Dermis microvascular lymphatic vessel endothelial cell (primary cell): ENCODE measurements around the gene FLRT2. TPM values are rescaled to one million over a fixed set of nuclear protein-coding genes. Genes with fewer than 3 reads are reported as not detected.

Experiments used
- DNase-seq, 2 donors: peaks; one replicate each; pipeline versions ENCODE4 v3.0.0 to v3.0.0-alpha.2; 2010; ENCODE audit warnings: low read depth in 2 of 2
- total RNA-seq: library from RNA; depleted of rRNA; stranded (reverse); fragments of >200 nt; gene quantifications from 2 replicates; pipeline ENCODE4 v1.2.1, GENCODE V29; 2014

Gene FLRT2
- total RNA-seq, 1 donor from 2014 or later = 107 TPM

DNA sequence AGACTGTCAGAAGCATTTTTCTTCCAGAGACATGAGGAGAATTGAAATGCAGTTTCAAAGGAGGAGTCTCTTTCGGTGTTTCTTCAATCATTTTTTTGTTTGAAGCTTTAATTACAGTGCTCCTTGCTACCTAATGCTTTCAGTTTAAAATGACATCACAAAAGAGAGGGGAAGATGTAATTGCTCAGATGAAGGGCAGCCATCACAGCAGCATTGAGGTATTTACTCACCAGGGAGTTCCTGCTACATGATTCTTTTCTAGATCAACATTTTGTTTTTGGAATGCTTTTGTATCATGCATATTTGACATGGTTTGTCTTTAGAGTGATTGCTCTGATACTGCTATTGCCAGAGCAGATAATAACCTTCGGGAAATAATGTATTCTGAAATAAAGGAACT, 28.6 kb downstream of the FLRT2 start:
- no peak for DNase-seq

DNA sequence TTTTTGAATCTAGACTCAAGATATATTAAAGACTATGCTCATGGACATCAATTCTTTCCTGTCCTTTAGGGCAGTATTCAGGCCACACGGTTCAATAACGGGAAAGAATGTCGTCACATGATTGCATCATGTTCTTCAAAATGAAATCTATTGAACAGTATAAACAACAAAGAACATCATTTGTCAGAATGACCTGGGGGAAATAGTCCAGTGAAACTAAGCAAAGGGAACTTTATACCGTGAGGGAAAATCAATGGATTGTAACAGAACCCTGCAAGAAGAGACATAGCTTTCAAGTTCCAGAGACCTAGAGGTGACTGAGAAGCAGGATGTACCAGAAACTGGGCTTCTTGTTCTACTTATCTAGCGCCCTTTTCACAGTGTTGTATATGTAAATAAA, 32.7 kb downstream of the FLRT2 start:
- no peak for DNase-seq

GRCh38 chr14:85564841-85565527, 35.0 kb downstream of the FLRT2 start:
- DNase-seq = no peak

DNA sequence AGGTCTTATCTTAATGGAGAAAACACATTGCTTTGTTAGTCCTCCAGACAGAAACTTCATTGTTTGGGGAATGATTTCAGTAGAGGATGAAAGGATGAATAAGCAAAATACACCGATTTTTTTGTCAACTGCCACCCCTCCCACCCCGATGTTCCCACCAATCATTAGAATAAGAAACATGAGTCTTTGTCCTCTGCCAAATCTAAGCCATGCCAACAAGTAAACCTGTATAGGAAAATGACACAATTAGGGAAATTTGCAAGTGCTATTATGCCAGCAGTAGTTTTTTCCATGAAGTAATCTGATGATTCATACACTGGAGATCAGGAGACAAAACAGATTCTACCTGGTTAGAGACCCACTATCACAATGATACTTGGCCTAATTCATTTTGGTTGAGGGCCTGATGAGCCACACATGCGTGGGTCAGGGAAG, 35.9 kb downstream of the FLRT2 start:
- peak; percentile 89 to 91 for DNase-seq

- DNase-seq = peak; percentile 35 to 78
Measured at GRCh38 chr14:85566603-85567002, 36.7 kb downstream of the FLRT2 start.

GRCh38 chr14:85572011-85572410, 42.1 kb downstream of the FLRT2 start:
- DNase-seq = no peak

DNA sequence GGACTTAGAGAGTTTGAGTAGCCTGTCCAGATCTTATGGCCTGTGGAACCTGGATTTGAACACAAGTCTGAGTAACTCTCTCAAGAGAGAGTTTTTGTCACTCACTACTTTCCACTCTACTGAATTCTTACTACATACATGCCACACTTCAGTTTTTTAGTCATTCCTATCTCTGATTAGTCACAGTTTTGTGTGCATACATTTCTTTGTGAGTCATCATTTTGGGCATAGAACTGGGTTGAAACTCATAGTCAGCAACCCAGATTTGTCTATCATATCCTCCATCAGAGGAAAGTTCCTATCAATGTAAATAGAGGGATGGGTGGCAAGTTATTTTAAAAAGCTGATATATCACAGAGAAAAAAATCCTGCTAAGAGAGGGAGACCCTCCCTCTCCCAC, 42.9 kb downstream of the FLRT2 start:
- DNase-seq = peak in 1 of 2 donors; percentile 74

GRCh38 chr14:85573406-85573805, 43.5 kb downstream of the FLRT2 start:
- DNase-seq = no peak

- DNase-seq = no peak
Measured at GRCh38 chr14:85574853-85575616, 45.1 kb downstream of the FLRT2 start.

GRCh38 chr14:85575617-85575898, 45.6 kb downstream of the FLRT2 start:
- DNase-seq = no peak

- DNase-seq = no peak
Measured at GRCh38 chr14:85576218-85576617, 46.3 kb downstream of the FLRT2 start.

GRCh38 chr14:85576848-85577542, 47.1 kb downstream of the FLRT2 start:
- DNase-seq = peak in 1 of 2 donors; percentile 49

DNA sequence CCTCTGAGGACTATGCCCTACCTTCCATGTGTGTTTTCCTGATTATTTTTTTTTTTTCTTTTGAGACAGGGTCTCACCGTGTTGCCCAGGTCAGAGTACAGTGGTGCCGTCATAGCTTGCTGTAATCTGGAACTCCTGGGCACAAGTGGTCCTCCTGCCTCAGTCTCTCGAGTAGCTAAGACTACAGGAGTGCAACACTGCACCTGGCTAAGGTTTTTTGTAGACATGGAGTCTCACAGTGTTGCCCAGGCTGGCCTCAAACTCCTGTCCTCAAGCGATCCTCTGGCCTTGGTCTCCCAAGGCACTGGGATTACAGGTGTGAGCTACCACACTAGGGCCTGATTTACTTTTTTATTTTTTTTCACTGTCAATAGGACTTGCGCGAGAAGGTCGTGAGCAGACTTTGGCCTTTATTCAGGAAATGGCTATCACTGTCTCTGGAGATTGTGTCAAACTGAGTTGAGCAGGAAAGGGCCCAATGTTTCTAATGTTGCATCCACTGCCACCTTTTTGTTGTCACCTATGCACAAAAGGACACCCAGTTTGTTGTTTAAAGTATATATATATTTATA, 47.7 kb downstream of the FLRT2 start:
- DNase-seq = no peak

DNA sequence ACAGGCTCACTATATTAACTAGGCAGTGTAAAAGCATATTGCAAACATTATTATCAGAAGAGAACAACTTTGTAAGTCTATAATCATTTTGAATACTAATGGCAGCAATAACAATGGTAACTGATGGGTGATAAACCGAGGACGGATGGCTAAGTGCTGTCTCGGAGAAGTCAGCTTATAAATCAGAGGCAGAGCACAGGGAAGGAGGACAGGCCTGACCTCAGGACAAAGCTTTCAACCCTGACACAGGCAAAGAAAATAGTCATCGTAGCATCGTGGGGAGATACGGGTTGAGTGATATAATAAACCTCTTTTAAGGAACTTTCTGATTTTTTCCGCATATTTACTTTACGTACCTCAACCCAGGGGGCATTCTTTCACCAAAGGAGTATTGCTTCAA, 48.4 kb downstream of the FLRT2 start:
- DNase-seq = no peak

DNA sequence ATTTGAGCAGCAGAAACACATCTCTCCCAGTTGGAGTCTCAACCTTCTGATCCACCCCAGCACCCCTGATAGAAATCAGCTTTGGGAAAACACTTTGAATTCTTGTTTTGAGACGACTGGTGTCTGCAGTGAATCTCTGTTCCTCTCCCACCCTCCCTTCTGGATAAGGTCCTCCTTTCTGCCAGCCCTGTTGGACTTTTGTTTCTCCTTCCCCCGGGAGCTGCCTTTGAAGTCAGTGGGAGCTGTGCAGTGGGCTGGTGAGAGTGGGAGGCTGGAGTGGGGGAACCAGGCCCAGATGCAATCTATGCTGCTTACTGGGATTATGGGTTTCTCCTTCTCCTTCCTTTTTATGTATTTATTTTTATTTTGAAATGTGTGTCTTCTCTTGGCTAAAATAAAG, 49.0 kb downstream of the FLRT2 start:
- no peak for DNase-seq

DNA sequence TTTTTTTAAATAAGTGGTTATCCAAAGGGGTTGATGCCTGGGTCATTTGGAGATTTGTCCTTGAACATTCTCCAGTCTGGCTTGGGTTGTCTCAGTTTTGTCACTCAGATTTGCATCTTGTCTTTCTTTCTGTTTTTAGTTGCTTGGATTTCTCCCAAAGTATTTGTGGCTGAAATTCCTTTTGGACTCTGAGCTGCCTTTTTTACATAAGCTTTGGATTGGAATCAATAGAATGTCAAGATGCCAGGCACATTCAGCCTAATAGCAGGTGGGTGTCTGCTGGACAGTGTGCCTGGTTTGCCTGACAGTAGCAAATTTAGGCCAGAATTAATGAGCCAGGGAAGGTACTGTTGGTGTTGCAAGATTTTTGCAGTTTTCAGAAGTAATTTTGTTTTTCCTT, 50.0 kb downstream of the FLRT2 start:
- no peak for DNase-seq

- no peak for DNase-seq
Measured at GRCh38 chr14:85580536-85581140, 50.7 kb downstream of the FLRT2 start.

- DNase-seq = no peak
Measured at GRCh38 chr14:85581691-85582090, 51.7 kb downstream of the FLRT2 start.

DNA sequence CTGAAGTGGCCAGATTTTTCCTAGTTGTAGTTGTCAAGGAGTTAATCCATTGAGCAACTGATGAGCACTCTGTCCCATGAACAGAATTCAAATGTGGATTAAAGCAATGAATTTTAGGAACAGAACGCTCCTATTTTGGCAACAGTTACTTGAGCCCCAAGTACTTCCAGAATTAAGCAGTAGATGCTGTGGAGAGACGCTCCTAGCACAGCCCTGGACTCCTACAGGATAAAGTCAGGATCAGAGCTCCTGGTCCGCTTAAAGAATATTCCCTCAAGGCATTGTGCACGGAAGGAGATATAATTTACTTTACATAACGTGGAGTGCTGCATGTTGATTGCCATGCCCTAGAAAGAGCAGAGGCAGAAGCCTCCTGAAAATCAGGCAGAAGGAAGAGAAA, 53.4 kb downstream of the FLRT2 start:
- no peak for DNase-seq

- no peak for DNase-seq
Measured at GRCh38 chr14:85584481-85584880, 54.5 kb downstream of the FLRT2 start.

DNA sequence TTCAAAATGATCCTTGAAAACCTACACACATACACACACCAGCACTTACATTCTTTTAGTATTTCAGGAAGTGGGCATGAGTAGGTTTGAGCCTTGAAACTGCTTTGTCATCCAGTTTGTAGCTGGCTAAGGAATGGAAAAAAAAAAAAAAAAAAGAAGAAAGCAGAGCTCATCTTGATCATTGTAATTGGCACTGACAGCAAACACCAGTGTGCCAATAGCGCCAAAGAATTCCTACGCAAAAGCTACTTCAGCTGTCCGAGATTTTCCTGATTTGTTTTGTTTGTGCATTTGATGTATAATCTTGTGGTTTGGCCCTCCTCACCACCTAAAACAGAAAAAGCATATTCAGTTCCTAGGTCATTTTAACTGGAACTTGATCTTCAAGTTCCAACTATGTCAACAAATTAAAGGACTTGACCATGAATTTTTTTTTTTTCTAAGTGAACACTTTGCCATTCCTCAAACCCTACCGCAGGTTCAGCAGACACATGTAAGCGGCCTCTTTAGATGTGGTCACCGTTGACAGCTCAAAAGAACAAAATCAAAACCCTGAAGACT, 57.3 kb downstream of the FLRT2 start:
- DNase-seq = no peak

DNA sequence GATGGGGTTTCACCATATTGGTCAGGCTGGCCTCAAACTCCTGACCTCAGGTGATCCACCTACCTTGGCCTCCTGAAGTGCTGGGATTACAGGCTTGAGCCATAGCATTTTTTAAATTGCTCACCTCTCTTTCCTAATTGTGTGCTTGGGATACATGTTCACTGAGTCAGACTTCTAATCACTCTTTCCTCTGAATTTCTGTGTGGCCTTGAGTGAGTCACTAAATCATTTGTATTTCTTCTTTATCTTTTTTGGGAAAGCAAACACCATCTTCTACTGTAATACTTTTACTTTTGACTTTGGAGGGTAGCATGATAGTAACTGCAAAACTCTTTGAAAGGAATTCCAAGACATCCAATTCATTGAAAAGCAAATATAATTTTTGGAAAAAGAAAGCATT, 60.8 kb downstream of the FLRT2 start:
- DNase-seq = no peak
